Fibroblast of skin of abdomen (primary cell): ENCODE results near the gene DMRTA1.
"Not testable (repeated sequence)": the region's sequence is repeated elsewhere in the genome, so short reads cannot be mapped to it uniquely, and the experiment has no call there.

Source experiments
- DNase-seq: peaks from one replicate; pipeline ENCODE4 v3.0.0-alpha.2; 2013

DMRTA1 gene

GRCh38 chr9:22457448-22457847 is 10.8 kb downstream of the DMRTA1 start:
- no peak for DNase-seq

- no peak for DNase-seq
Measured at GRCh38 chr9:22463205-22463604, 16.6 kb downstream of the DMRTA1 start.

DNA sequence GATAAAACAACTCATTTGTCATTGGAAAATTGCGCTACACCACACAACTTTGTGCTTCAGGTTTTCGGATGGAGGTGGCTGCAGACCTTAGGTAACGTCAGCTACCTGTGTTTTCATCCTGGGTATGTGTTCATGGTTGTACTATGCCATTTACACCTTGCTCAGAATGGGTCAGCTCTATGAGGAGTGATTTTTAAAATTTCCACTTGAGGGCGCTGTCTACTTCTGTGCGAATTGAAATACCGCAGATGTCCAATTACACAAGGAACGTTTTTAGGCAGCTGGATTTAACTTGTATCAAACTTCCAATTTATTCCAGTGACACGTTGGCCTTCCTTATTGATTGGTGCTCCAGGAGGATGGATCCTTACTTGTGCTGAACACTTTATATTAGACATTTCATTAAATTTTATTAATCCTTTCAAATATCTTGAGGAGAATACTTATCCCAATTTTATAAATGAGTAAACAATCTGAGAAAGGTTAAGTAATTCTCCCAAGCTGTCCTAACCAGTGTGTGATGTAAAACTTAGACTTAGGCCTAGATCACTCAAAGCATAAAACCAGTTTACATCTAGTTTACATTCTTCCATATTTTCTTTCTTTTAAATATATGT is 23.4 kb downstream of the DMRTA1 start:
- peak; percentile 35 for DNase-seq

GRCh38 chr9:22481566-22481965 is 34.9 kb downstream of the DMRTA1 start:
- no peak for DNase-seq

DNA sequence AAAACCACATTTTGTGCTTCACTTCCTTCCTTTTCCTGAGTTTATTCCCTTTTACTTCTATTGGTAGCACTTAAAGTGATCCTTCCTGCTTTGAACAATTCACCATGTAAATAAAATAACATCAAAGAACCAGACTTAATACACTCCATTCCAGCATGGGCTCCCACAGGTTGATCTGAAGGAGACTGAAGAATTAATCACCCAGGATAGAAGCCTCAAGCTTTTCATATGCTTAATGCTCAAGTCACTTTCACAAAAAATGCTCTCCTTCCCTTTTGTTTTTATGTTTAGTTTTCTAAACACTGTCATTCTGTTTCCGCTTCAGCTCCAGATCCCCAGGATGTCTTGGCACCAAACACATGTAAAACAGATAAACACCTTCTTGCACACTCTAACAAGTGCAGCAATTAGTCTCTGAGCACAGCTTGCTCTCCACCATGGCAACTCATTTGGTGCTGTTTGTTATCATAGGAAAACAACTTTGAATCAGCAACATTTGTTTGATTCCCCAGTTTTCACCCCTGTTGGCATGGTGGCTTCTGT is 37.0 kb downstream of the DMRTA1 start:
- no peak for DNase-seq

DNA sequence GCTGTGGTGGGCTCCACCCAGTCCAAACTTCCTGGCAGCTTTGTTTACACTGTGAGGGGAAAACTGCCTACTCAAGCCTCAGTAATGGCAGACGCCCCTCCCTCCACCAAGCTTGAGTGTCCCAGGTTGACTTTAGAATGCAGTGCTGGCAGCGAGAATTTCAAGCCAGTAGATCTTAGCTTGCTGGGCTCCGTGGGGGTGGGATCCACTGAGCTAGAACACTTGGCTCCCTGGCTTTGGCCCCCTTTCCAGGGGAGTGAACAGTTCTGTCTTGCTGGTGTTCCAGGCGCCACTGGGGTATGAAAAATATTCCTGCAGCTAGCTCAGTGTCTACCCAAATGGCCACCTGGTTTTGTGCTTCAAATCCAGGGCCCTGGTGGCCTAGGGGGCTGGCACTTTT is 49.6 kb downstream of the DMRTA1 start:
- not testable (repeated sequence) for DNase-seq
